HUES6 (cell line): Measurements from ENCODE around the gene EMC9.
"Not testable (repeated sequence)": the region's sequence is repeated elsewhere in the genome, so short reads cannot be mapped to it uniquely, and the experiment has no call there.

Source experiments
- H3K27ac ChIP-seq: 2 replicates; pipeline ENCODE4 v1.7.0; 2013; ENCODE audit warnings: low read depth, mild to moderate bottlenecking, low read length, inconsistent platforms
- H3K27me3 ChIP-seq: 2 replicates; pipeline ENCODE4 v1.6.1; 2013; ENCODE audit warnings: low read length; ENCODE audit not compliant: control insufficient read depth, insufficient read depth
- H3K36me3 ChIP-seq: 2 replicates; pipeline ENCODE4 v1.6.1; 2013; ENCODE audit warnings: low read length; ENCODE audit not compliant: control insufficient read depth, insufficient read depth
- H3K4me1 ChIP-seq: 2 replicates; pipeline ENCODE4 v1.6.1; 2013; ENCODE audit warnings: low read length; ENCODE audit not compliant: control insufficient read depth, insufficient read depth
- H3K4me3 ChIP-seq: 2 replicates; pipeline ENCODE4 v1.5.1; 2013; ENCODE audit warnings: low read depth, low read length
- H3K9ac ChIP-seq: one replicate; pipeline ENCODE4 v1.6.1; 2013; ENCODE audit warnings: mild to moderate bottlenecking, low read length
- H3K9me3 ChIP-seq: 2 replicates; pipeline ENCODE4 v1.6.1; 2013; ENCODE audit warnings: low read depth, low read length; ENCODE audit not compliant: control insufficient read depth, insufficient read depth

EMC9 gene

GRCh38 chr14:24113801-24114531, 27.4 kb downstream of the EMC9 start:
- peak overlapping the region; percentile 86 for H3K4me3 ChIP-seq
- peaks cover 24% of the 10 kb centered on the region for H3K36me3 ChIP-seq
- no peaks in the 10 kb centered on the region for H3K27me3 ChIP-seq
- H3K27ac ChIP-seq = peak overlapping the region; percentile 42; the same call in 1 of the 2 replicates
- 0 out of 2 replicates have a peak, but pooled peaks cover 6% of the 10 kb centered on the region for H3K4me1 ChIP-seq
- no peaks in the 10 kb centered on the region for H3K9me3 ChIP-seq
- H3K9ac ChIP-seq = peak overlapping the region; percentile 79

- H3K4me1 ChIP-seq = 0 out of 2 replicates have a peak, but pooled peaks cover 6% of the 10 kb centered on the region
- H3K27ac ChIP-seq = peak overlapping the region; percentile 42; the same call in 1 of the 2 replicates
- no peaks in the 10 kb centered on the region for H3K9me3 ChIP-seq
- no peaks in the 10 kb centered on the region for H3K27me3 ChIP-seq
- peaks cover 18% of the 10 kb centered on the region for H3K36me3 ChIP-seq
- H3K9ac ChIP-seq = peak overlapping the region; percentile 79
- H3K4me3 ChIP-seq = peak overlapping the region; percentile 86
Measured at GRCh38 chr14:24113379-24113800, 28.0 kb downstream of the EMC9 start.

- H3K4me3 ChIP-seq = no peak overlapping the region
- no peaks in the 10 kb centered on the region for H3K9me3 ChIP-seq
- 0 out of 2 replicates have a peak, but pooled peaks cover under 1% of the 10 kb centered on the region for H3K4me1 ChIP-seq
- H3K9ac ChIP-seq = no peak overlapping the region
- no peak overlapping the region for H3K27ac ChIP-seq
- H3K27me3 ChIP-seq = no peaks in the 10 kb centered on the region
- H3K36me3 ChIP-seq = no peaks in the 10 kb centered on the region
Measured at GRCh38 chr14:24110523-24110922, 30.9 kb downstream of the EMC9 start.

GRCh38 chr14:24110060-24110459, 31.3 kb downstream of the EMC9 start:
- Histone ChIP-seq H3K9ac (no peak overlapping the region), H3K9me3 (0 out of 2 replicates have a peak, but pooled peaks cover 3% of the 10 kb centered on the region), H3K36me3 (peaks cover 2% of the 10 kb centered on the region; the same call in 1 of the 2 replicates), H3K4me3 (no peak overlapping the region), H3K27me3 (no peaks in the 10 kb centered on the region), H3K27ac (no peak overlapping the region), H3K4me1 (no peaks in the 10 kb centered on the region)

GRCh38 chr14:24108336-24108874, 33.0 kb downstream of the EMC9 start:
- Histone ChIP-seq H3K4me3 (no peak overlapping the region), H3K9ac (no peak overlapping the region), H3K36me3 (peaks cover 16% of the 10 kb centered on the region), H3K9me3 (peaks cover 19% of the 10 kb centered on the region), H3K27ac (no peak overlapping the region), H3K27me3 (no peaks in the 10 kb centered on the region), H3K4me1 (no peaks in the 10 kb centered on the region)

- Histone ChIP-seq H3K4me1 (no peaks in the 10 kb centered on the region), H3K27ac (no peak overlapping the region), H3K9ac (no peak overlapping the region), H3K36me3 (peaks cover 28% of the 10 kb centered on the region), H3K4me3 (no peak overlapping the region), H3K27me3 (no peaks in the 10 kb centered on the region), H3K9me3 (peaks cover 20% of the 10 kb centered on the region)
Measured at GRCh38 chr14:24106672-24107271, 34.6 kb downstream of the EMC9 start.

GRCh38 chr14:24105609-24106239, 35.7 kb downstream of the EMC9 start:
- peaks cover 39% of the 10 kb centered on the region for H3K36me3 ChIP-seq
- not testable (repeated sequence) for H3K27ac ChIP-seq

GRCh38 chr14:24103451-24103850, 37.9 kb downstream of the EMC9 start:
- H3K4me1 ChIP-seq = no peaks in the 10 kb centered on the region
- H3K27me3 ChIP-seq = no peaks in the 10 kb centered on the region
- H3K36me3 ChIP-seq = peaks cover 61% of the 10 kb centered on the region
- no peak overlapping the region for H3K27ac ChIP-seq
- H3K9me3 ChIP-seq = peaks cover 20% of the 10 kb centered on the region
- H3K4me3 ChIP-seq = no peak overlapping the region
- no peak overlapping the region for H3K9ac ChIP-seq

More at GRCh38 chr14:24105609-24106239, 35.7 kb downstream of the EMC9 start:
- not testable (repeated sequence) for H3K4me3 ChIP-seq, H3K27me3 ChIP-seq, H3K9ac ChIP-seq, H3K4me1 ChIP-seq
- peaks cover 20% of the 10 kb centered on the region for H3K9me3 ChIP-seq

GRCh38 chr14:24102357-24103048, 38.9 kb downstream of the EMC9 start:
- Histone ChIP-seq H3K9me3 (peaks cover 20% of the 10 kb centered on the region), H3K36me3 (peaks cover 70% of the 10 kb centered on the region), H3K27ac (no peak overlapping the region), H3K27me3 (no peaks in the 10 kb centered on the region), H3K4me1 (no peaks in the 10 kb centered on the region), H3K4me3 (no peak overlapping the region), H3K9ac (no peak overlapping the region)

- no peak overlapping the region for H3K27ac ChIP-seq
- H3K9me3 ChIP-seq = peaks cover 20% of the 10 kb centered on the region
- H3K4me3 ChIP-seq = no peak overlapping the region
- H3K4me1 ChIP-seq = no peaks in the 10 kb centered on the region
- H3K9ac ChIP-seq = no peak overlapping the region
- peaks cover 78% of the 10 kb centered on the region for H3K36me3 ChIP-seq
- no peaks in the 10 kb centered on the region for H3K27me3 ChIP-seq
Measured at GRCh38 chr14:24100982-24101494, 40.4 kb downstream of the EMC9 start.
